ENCODE results near the gene GDF7.

GDF7 gene

GRCh38 chr2:20675701-20676352, 8.9 kb downstream of the GDF7 start:
- DNase-seq = no peak

- DNase-seq = no peak
These were observed 9.6 kb downstream of the GDF7 start for GRCh38 chr2:20676353-20677215.

GRCh38 chr2:20677301-20678085, 10.5 kb downstream of the GDF7 start:
- DNase-seq = no peak

GRCh38 chr2:20678086-20678395, 11.1 kb downstream of the GDF7 start:
- no peak for DNase-seq

GRCh38 chr2:20678780-20679179, 11.8 kb downstream of the GDF7 start:
- no peak for DNase-seq

GRCh38 chr2:20680744-20681375, 13.9 kb downstream of the GDF7 start:
- no peak for DNase-seq

GRCh38 chr2:20682167-20682920, 15.4 kb downstream of the GDF7 start:
- peak; percentile 47 for DNase-seq

- DNase-seq = no peak
These were observed 17.7 kb downstream of the GDF7 start for GRCh38 chr2:20684581-20685063.

GRCh38 chr2:20687260-20687832, 20.4 kb downstream of the GDF7 start:
- DNase-seq = no peak

GRCh38 chr2:20689428-20690264, 22.7 kb downstream of the GDF7 start:
- DNase-seq = no peak

- DNase-seq = no peak
These were observed 24.3 kb downstream of the GDF7 start for GRCh38 chr2:20691076-20691734.

- no peak for DNase-seq
These were observed 25.1 kb downstream of the GDF7 start for GRCh38 chr2:20692081-20692480.

GRCh38 chr2:20693317-20693716, 26.4 kb downstream of the GDF7 start:
- no peak for DNase-seq

GRCh38 chr2:20696366-20696765, 29.4 kb downstream of the GDF7 start:
- peak; percentile 5 for DNase-seq

- DNase-seq = no peak
These were observed 30.5 kb downstream of the GDF7 start for GRCh38 chr2:20697322-20697934.

- DNase-seq = no peak
These were observed 32.1 kb downstream of the GDF7 start for GRCh38 chr2:20698916-20699613.

- DNase-seq = no peak
These were observed 35.6 kb downstream of the GDF7 start for GRCh38 chr2:20702563-20702962.

GRCh38 chr2:20704886-20705285, 37.9 kb downstream of the GDF7 start:
- DNase-seq = no peak

GRCh38 chr2:20706217-20706616, 39.3 kb downstream of the GDF7 start:
- no peak for DNase-seq
